ENCODE data around the gene SIDT2.
"Not testable (repeated sequence)": the region's sequence is repeated elsewhere in the genome, so short reads cannot be mapped to it uniquely, and the experiment has no call there.

The SIDT2 gene

GRCh38 chr11:117178210-117179034 lies at the start of gene SIDT2:
SIDT2 (plus strand) TSS chr11:117178743; CDS start chr11:117179264, 521 bp downstream.
- DNase-seq, result peak; percentile 94

- not testable (repeated sequence) for DNase-seq
Observed at GRCh38 chr11:117130396-117130795, 48.1 kb upstream of the SIDT2 start.

- no peak for DNase-seq
Observed at GRCh38 chr11:117130879-117131278, 47.7 kb upstream of the SIDT2 start.

GRCh38 chr11:117134431-117134830 lies 44.1 kb upstream of the SIDT2 start:
- no peak for DNase-seq

GRCh38 chr11:117134979-117135378 lies 43.6 kb upstream of the SIDT2 start:
- DNase-seq, result not testable (repeated sequence)

- DNase-seq, result not testable (repeated sequence)
Observed at GRCh38 chr11:117137223-117138086, 41.1 kb upstream of the SIDT2 start.

- DNase-seq, result peak; percentile 43
Observed at GRCh38 chr11:117143390-117143789, 35.2 kb upstream of the SIDT2 start.

- DNase-seq, result peak; percentile 98
Observed at GRCh38 chr11:117143871-117144476, 34.6 kb upstream of the SIDT2 start, which contains the start of gene PAFAH1B2. PAFAH1B2 (plus strand) TSS chr11:117144287; CDS start chr11:117152448, 8,161 bp downstream.

GRCh38 chr11:117144477-117145392 lies 33.8 kb upstream of the SIDT2 start:
- peak; percentile 45 for DNase-seq

- peak; percentile 8 for DNase-seq
Observed at GRCh38 chr11:117145393-117145761, 33.2 kb upstream of the SIDT2 start.

- DNase-seq, result no peak
Observed at GRCh38 chr11:117146521-117146920, 32.0 kb upstream of the SIDT2 start.

GRCh38 chr11:117152066-117152465 lies 26.5 kb upstream of the SIDT2 start:
- DNase-seq, result no peak

- DNase-seq, result no peak
Observed at GRCh38 chr11:117154468-117154867, 24.1 kb upstream of the SIDT2 start.

- DNase-seq, result no peak
Observed at GRCh38 chr11:117157507-117157906, 21.0 kb upstream of the SIDT2 start.

- no peak for DNase-seq
Observed at GRCh38 chr11:117159892-117160291, 18.7 kb upstream of the SIDT2 start.

- no peak for DNase-seq
Observed at GRCh38 chr11:117160826-117161225, 17.7 kb upstream of the SIDT2 start.

- no peak for DNase-seq
Observed at GRCh38 chr11:117166491-117166890, 12.1 kb upstream of the SIDT2 start.

- no peak for DNase-seq
Observed at GRCh38 chr11:117169736-117170135, 8.8 kb upstream of the SIDT2 start.

- DNase-seq, result no peak
Observed at GRCh38 chr11:117170210-117170609, 8.3 kb upstream of the SIDT2 start.

- no peak for DNase-seq
Observed at GRCh38 chr11:117171007-117171403, 7.5 kb upstream of the SIDT2 start.

GRCh38 chr11:117171404-117172061 lies 7.0 kb upstream of the SIDT2 start:
- no peak for DNase-seq

Measured in stimulated activated CD4-positive, alpha-beta T cell treated with anti-CD3 and anti-CD28 coated beads, Interleukin-15, amount 100 ng/mL, for 24 hours (primary cell).